Upper lobe of left lung (tissue), 4 donors: Measurements from ENCODE around the gene TUBD1.
A peak's percentile ranks its signal among the peaks of the same experiment; 100 is the strongest.

ENCODE experiments used
- CTCF ChIP-seq, 6 experiments: fragments of 450-650 bp in 4 of 6; fragments of 200-600 bp in 2 of 6; sonication (generic) in 2 of 6; IDR thresholded peaks; one replicate each; pipeline ENCODE4 v1.5.1; 2016 to 2019; ENCODE audit warnings: antibody characterized with exemption in 6 of 6
- EP300 ChIP-seq, 4 donors: sonication (generic); formaldehyde crosslinking; IDR thresholded peaks; one replicate each; pipeline ENCODE4 v1.5.1; 2017; ENCODE audit warnings: antibody characterized with exemption in 4 of 4, control low read depth in 2 of 4
- POLR2A ChIP-seq, 4 donors: fragments of 450-650 bp; IDR thresholded peaks; one replicate each; pipeline ENCODE4 v1.5.1; 2016 to 2017; ENCODE audit warnings: antibody characterized with exemption in 4 of 4, mild to moderate bottlenecking in 2 of 4
- POLR2AphosphoS5 ChIP-seq, 2 donors: sonication (generic); formaldehyde crosslinking; IDR thresholded peaks; one replicate each; pipeline ENCODE4 v1.5.1; 2017; ENCODE audit warnings: antibody characterized with exemption in 2 of 2

DNA sequence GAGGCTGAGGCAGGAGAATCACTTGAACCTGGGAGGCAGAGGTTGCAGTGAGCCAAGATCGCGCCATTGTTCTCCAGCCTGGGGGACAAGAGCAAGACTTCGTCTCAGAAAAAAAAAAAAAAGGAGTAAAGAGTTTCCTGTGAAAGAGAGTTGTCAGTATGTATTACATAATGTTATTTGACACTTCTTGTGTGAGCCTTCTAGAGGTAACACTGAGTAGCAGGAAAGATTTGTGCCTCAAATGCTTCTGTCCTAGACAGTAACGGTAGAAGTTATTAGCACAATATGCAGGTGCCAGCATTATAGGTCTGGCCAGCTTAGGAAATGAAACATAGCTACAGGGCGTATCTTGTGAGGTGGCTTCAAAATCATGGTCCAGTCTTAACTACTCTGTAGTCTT is 6.4 kb upstream of the TUBD1 start:
- peak in 1 of 6 experiments; percentile 34 for TF ChIP-seq CTCF (IDR thresholded peaks at IDR 0.05)
- TF ChIP-seq POLR2AphosphoS5 (IDR thresholded peaks at IDR 0.05) = no peak
- TF ChIP-seq POLR2A (IDR thresholded peaks at IDR 0.05) = no peak
- TF ChIP-seq EP300 (IDR thresholded peaks at IDR 0.05) = no peak
